ENCODE data around the gene CADPS2.
"Not testable (repeated sequence)": the region's sequence is repeated elsewhere in the genome, so short reads cannot be mapped to it uniquely, and the experiment has no call there.

CADPS2 gene

GRCh38 chr7:122673951-122674350 lies 212.3 kb downstream of the CADPS2 start:
- DNase-seq (ENCODE audit: low spot score), result no peak

GRCh38 chr7:122672536-122672935 lies 213.7 kb downstream of the CADPS2 start:
- no peak for DNase-seq (ENCODE audit: low spot score)

DNA sequence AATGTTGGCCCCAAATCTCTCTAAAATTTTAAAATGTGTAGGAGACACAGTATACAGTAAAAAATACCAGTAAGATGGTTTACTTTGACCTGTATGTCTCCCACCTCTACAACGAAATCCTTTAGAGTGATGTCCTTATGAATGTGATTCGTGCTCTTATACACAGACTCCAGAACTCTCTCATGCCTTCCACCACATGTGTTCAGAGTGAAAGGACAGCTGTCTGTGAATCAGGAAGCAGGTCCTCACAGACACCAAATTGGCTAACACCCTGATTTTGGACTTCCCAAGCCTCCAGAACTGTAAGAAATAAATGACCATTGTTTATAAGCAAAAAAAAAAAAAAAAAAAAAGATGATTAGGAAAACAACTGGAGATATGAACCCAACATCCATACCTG lies 222.5 kb downstream of the CADPS2 start:
- no peak for DNase-seq (ENCODE audit: low spot score)

GRCh38 chr7:122658856-122659255 lies 227.4 kb downstream of the CADPS2 start:
- DNase-seq (ENCODE audit: low spot score), result no peak

- no peak for DNase-seq (ENCODE audit: low spot score)
These were observed 232.6 kb downstream of the CADPS2 start for GRCh38 chr7:122653685-122654084.

GRCh38 chr7:122652876-122653275 lies 233.4 kb downstream of the CADPS2 start:
- DNase-seq (ENCODE audit: low spot score), result no peak

DNA sequence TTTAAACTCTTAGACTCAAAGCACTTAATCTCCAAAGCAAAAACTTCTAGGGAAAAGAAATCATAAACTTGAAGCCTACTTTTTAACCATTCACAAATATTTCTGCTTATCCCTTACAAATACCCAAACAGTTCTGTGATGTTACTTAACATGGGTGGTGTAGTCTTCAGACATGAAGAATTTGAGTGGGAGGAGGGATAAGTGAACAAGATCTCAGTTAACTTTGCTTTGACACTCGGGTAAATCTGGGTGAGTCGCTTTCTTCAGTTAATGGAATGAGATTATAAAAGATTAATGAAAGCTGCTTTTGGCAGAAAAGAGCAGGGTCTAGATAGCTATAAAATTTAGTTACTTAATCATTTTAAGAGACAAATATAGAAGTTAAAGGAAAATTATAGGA lies 234.8 kb downstream of the CADPS2 start:
- DNase-seq (ENCODE audit: low spot score), result no peak

- DNase-seq (ENCODE audit: low spot score), result no peak
These were observed 243.0 kb downstream of the CADPS2 start for GRCh38 chr7:122643250-122643649.

DNA sequence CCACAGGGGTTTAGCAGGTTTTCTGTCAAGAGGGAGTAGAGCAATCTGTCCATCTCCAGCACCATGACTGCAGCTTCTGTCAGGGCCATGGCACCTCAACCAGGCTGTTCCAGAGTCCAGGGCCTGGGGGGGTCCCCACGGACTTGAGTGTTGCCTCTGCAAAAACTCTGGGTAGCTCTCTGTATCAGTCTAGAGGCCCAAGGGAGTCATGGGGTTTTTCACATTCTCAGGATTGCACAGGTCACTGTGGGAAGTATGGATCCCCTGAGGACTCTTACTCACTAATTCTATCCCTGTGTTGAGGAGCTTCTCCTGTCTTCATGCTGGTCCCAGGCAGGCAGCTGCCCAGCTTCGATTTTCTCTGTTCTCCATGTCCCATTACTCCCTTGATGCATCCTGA lies 247.8 kb downstream of the CADPS2 start:
- DNase-seq (ENCODE audit: low spot score), result no peak

DNA sequence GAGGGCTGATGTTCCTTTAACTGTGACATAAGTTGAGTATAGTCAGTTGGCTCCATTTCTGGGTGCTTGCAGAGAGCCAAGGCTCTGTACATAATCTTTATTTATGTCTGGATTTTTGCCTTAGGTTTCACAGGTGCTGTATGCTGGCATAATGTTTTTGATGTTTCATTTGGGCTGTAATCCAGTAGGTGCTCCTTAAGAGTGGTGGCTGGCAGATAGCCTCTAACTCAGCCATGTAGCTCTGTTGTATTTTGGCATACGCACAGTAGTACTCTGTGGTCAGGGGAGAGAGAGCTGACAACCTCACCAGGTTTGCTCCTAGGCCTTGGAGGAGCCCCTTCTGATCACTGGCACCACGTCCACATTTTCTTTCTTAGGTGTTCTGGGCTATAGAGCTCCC lies 248.5 kb downstream of the CADPS2 start:
- DNase-seq (ENCODE audit: low spot score), result no peak

- DNase-seq (ENCODE audit: low spot score), result not testable (repeated sequence)
These were observed 250.8 kb downstream of the CADPS2 start for GRCh38 chr7:122635481-122635880.

GRCh38 chr7:122633472-122633871 lies 252.8 kb downstream of the CADPS2 start:
- DNase-seq (ENCODE audit: low spot score), result no peak

GRCh38 chr7:122632238-122632637 lies 254.0 kb downstream of the CADPS2 start:
- DNase-seq (ENCODE audit: low spot score), result no peak

DNA sequence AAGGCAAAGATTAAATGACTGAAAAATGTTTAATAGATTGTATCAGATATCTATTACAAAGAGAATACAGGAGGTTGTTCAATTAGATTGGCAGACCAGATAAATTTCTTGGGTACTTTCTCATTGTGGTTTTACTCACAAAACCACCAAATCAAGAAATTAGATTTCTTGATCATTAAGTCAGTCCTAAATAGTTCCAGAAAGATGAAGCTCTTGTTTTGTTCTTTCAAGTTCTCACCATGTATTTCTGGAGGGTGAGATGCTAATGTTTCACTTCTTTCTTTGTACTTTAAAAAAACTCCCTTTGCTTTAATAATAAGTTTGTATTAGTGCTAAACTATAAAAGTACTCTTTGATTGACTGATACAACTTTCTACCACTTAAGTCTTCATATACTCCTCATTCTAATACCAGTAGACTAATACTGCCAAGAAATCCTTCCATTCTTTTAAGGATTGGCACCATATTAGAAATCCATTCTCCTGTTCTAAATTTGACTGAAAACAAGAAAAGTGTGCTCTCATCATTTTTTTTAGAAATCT lies 256.8 kb downstream of the CADPS2 start:
- DNase-seq (ENCODE audit: low spot score), result no peak

GRCh38 chr7:122628651-122629411 lies 257.4 kb downstream of the CADPS2 start:
- DNase-seq (ENCODE audit: low spot score), result no peak

GRCh38 chr7:122626785-122627184 lies 259.5 kb downstream of the CADPS2 start:
- no peak for DNase-seq (ENCODE audit: low spot score)

DNA sequence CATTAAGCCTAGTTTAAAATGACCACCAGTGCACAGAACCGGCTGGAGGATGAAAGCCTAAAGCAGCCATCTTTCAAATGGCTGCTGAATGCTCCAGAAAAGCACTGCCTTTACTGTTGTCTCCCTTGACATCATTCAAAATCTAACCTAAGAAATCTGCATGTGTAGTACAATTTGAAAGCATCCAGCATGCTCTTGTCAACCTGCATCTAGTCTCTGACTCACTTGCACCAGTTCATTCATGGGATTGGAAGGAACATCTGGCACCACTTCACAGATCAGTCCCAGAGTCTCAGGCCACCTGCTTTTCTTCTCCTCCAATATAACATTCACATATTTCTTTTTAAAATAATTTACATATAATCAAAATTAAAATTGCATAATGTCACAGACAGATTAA lies 263.6 kb downstream of the CADPS2 start:
- DNase-seq (ENCODE audit: low spot score), result no peak

DNA sequence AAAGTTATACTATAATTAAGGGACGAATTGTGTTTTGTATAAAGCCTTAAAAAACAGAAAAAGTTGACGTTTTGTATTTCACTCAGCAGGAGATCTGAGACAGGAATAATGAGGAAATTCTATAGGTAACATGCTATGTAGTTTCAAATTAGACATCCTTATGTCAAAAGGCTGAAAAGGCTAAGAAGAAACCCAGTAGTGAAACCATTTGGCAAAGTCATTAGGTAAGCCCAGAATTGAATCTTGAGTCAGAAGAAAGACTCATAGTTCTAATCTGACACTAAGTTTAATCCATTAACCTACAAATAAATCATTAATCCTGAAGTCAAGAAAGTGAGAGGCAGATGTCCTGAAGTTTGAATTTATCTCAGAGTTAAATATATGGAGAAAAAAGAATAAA lies 266.6 kb downstream of the CADPS2 start:
- no peak for DNase-seq (ENCODE audit: low spot score)

GRCh38 chr7:122618585-122619189 lies 267.6 kb downstream of the CADPS2 start:
- DNase-seq (ENCODE audit: low spot score), result no peak

- no peak for DNase-seq (ENCODE audit: low spot score)
These were observed 269.3 kb downstream of the CADPS2 start for GRCh38 chr7:122616951-122617350.

DNA sequence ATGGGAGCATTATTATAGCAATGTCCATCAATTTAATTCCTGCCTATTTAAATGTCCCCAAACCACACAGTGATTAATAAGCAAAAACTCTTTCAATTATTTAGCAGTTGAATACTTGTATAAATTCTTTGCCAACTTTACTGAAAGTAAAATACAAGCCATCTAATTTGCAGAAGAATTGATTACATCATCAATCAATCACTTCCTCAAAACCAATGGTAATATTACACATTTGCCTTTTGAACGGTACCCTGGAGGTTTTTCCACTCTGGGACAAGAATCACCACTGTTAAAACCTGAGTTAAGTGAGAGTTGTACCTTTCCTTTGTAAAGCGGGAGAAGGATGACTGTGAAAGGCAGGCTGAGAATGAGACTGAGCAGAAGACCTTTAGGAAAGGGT lies 280.3 kb downstream of the CADPS2 start:
- DNase-seq (ENCODE audit: low spot score), result no peak

DNA sequence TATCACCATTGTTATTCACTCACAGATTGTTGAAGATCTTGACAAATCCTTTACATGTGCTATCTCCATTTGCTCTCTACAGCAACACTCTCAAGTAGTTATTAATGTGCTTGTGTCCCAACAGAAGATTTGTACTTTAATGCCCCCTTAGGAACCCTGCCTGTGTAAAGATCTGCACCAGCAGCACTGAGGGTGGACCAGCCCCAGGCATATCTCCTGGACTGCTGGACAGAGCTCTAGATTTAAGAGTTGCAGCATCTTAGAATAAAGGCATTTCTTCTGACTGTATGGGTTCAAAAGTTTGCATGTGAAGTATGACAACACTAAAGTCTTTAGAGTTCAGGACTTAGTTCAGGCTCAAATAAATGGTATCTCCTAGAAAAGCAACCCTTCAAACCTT lies 282.0 kb downstream of the CADPS2 start:
- DNase-seq (ENCODE audit: low spot score), result no peak

DNA sequence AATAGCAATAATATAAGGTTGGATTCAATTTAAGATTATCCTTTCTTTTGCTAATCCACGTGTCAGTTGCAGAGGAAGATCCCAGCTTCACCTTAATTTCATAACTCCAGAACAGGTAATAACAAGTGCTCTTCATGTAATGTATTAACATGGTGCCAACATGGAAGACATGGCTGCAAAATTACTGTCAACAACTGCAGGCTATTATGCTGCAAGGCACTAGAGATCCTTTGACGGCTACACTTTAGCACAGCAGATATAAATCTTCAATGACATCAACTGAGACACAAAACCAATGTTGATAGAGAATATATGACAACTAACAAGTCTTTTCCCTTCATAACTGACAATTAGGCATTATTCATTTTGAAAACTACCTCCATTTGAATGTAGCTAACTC lies 283.5 kb downstream of the CADPS2 start:
- no peak for DNase-seq (ENCODE audit: low spot score)

GRCh38 chr7:122600630-122601029 lies 285.6 kb downstream of the CADPS2 start:
- no peak for DNase-seq (ENCODE audit: low spot score)

All from AG08395 (cell line).